Measurements from ENCODE around the gene GGTA1. TPM values are rescaled to one million over a fixed set of nuclear protein-coding genes. Genes with fewer than 3 reads are reported as not detected.

Gene GGTA1
- total RNA-seq, 1 donor from 2014 or later = 2.6 TPM

DNA sequence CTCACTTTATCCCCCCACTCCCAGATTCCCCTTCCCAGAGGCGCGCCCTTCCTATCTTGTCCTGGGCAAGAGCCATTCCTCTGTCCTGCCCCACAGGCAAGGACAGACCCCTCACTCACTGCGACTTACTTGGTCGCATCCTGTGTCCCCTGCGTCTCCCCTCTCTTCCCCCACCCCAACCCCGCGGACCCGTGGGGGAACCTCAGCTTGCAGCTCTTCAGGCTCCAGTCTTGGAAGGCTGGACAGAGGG is 542 bp downstream of the GGTA1 start:
- TF ChIP-seq CTCF (IDR thresholded peaks at IDR 0.05) = no peak
- intact Hi-C loops (cut with DNase I) = loop anchor here (2.0 to 5.0 kb wide), 2 partner anchors 20 to 38 kb away; no protein-coding TSS in a partner anchor
- peak overlapping the region; percentile 90 to 93 for H3K27ac ChIP-seq

GRCh38 chr9:121498487-121499176 is 1.0 kb downstream of the GGTA1 start:
- DNase-seq (ENCODE audit: low spot score in 2 of 2) = peak in 1 of 2 donors; percentile 78
- H3K4me1 ChIP-seq = peaks cover 3 to 26% of the 10 kb centered on the region in 2 donors
- TF ChIP-seq CTCF (IDR thresholded peaks at IDR 0.05) = no peak
- no peaks in the 10 kb centered on the region for H3K36me3 ChIP-seq
- intact Hi-C loops (cut with DNase I) = loop anchor here (1.0 to 5.0 kb wide), 3 partner anchors 20 to 39 kb away; no protein-coding TSS in a partner anchor
- H3K27me3 ChIP-seq = no peaks in the 10 kb centered on the region
- H3K9me3 ChIP-seq = no peaks in the 10 kb centered on the region
- peak overlapping the region; percentile 90 to 93 for H3K27ac ChIP-seq
- H3K4me3 ChIP-seq = peak overlapping the region; percentile 67 to 76

More for the DNA sequence above, 542 bp downstream of the GGTA1 start:
- Histone ChIP-seq H3K36me3 (no peaks in the 10 kb centered on the region), H3K9me3 (no peaks in the 10 kb centered on the region), H3K4me3 (peak overlapping the region; percentile 67 to 76), H3K27me3 (no peaks in the 10 kb centered on the region), H3K4me1 (peaks cover 3 to 26% of the 10 kb centered on the region in 2 donors)
- no peak for DNase-seq (ENCODE audit: low spot score in 2 of 2)

GRCh38 chr9:121498150-121498486 is 1.5 kb downstream of the GGTA1 start:
- no peaks in the 10 kb centered on the region for H3K27me3 ChIP-seq
- peak overlapping the region; percentile 67 to 76 for H3K4me3 ChIP-seq
- intact Hi-C loops (cut with DNase I) = loop anchor here (1.0 to 5.0 kb wide), 3 partner anchors 19 to 39 kb away; no protein-coding TSS in a partner anchor
- H3K4me1 ChIP-seq = peaks cover 3 to 21% of the 10 kb centered on the region in 2 donors
- no peaks in the 10 kb centered on the region for H3K9me3 ChIP-seq
- H3K36me3 ChIP-seq = no peaks in the 10 kb centered on the region
- peak overlapping the region; percentile 90 to 93 for H3K27ac ChIP-seq
- peak; percentile 53 to 85 for DNase-seq (ENCODE audit: low spot score in 2 of 2)
- peak; percentile 64 to 83 (median 79) for TF ChIP-seq CTCF (IDR thresholded peaks at IDR 0.05)

GRCh38 chr9:121495976-121496375 is 3.7 kb downstream of the GGTA1 start:
- Histone ChIP-seq H3K9me3 (no peaks in the 10 kb centered on the region), H3K4me3 (no peak overlapping the region), H3K27me3 (no peaks in the 10 kb centered on the region), H3K27ac (no peak overlapping the region), H3K36me3 (no peaks in the 10 kb centered on the region), H3K4me1 (peaks cover 3 to 23% of the 10 kb centered on the region in 2 donors)
- intact Hi-C loops (cut with DNase I) = loop anchor here (5.0 kb wide), 1 partner anchor 41 kb away; no protein-coding TSS in a partner anchor
- DNase-seq (ENCODE audit: low spot score in 2 of 2) = no peak
- TF ChIP-seq CTCF (IDR thresholded peaks at IDR 0.05) = no peak

DNA sequence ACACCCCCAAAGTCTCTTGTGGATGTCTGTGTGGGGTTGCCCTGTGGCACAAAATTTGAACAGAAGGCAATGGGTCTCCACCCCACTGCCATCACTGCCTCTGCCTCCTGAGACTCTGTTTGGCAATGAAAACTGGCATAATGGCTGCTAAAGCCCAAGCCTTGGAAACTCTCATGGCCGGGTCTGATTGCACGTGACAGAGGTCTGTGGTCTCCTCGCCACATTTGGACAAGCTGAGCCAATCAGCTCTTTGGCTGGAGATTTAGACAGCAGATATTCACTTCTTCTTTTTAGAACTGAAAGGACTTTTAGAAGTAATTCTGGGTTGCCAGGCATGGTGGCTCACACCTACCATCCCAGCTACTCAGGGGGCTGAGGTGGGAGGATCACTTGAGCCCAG is 5.5 kb downstream of the GGTA1 start:
- Histone ChIP-seq H3K36me3 (no peaks in the 10 kb centered on the region), H3K4me1 (peaks cover 3 to 17% of the 10 kb centered on the region in 2 donors), H3K27me3 (no peaks in the 10 kb centered on the region), H3K27ac (no peak overlapping the region), H3K4me3 (no peak overlapping the region), H3K9me3 (no peaks in the 10 kb centered on the region)
- intact Hi-C loops (cut with DNase I) = no loop called here
- no peak for DNase-seq (ENCODE audit: low spot score in 2 of 2)
- TF ChIP-seq CTCF (IDR thresholded peaks at IDR 0.05) = no peak
